ENCODE data around the gene CCNE1. TPM values are rescaled to one million over a fixed set of nuclear protein-coding genes. Genes with fewer than 3 reads are reported as not detected.

CCNE1 gene
- total and polyA plus RNA-seq, 9 of the 15 experiments (the other 6 are each of a cell fraction or from before 2014, with no cell fraction given), result 6.2 to 41.0 (median 31.6) TPM

DNA sequence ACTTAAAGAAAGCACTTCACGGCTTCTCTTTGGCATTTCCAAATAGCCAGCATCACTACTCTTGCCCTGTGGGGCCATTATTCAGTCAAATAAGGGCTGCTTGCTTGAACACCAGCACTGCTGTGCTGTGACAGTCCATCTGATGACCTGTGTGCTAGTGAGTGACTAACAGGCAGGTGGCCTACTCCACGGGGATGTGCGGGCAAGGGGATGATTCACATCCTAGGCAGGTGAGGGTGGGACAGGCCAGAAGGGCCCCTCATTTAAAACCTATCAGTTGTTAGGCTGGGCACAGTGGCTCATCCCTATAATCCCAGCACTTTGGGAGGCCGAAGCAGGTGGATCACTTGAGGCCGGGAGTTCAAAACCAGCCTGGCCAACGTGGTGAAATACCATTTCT, 8.2 kb downstream of the CCNE1 start (continued):
- no peak for TF ChIP-seq RNF219 (CRISPR knock-in tag; IDR thresholded peaks at IDR 0.05)
- TF ChIP-seq, protein P1, sequence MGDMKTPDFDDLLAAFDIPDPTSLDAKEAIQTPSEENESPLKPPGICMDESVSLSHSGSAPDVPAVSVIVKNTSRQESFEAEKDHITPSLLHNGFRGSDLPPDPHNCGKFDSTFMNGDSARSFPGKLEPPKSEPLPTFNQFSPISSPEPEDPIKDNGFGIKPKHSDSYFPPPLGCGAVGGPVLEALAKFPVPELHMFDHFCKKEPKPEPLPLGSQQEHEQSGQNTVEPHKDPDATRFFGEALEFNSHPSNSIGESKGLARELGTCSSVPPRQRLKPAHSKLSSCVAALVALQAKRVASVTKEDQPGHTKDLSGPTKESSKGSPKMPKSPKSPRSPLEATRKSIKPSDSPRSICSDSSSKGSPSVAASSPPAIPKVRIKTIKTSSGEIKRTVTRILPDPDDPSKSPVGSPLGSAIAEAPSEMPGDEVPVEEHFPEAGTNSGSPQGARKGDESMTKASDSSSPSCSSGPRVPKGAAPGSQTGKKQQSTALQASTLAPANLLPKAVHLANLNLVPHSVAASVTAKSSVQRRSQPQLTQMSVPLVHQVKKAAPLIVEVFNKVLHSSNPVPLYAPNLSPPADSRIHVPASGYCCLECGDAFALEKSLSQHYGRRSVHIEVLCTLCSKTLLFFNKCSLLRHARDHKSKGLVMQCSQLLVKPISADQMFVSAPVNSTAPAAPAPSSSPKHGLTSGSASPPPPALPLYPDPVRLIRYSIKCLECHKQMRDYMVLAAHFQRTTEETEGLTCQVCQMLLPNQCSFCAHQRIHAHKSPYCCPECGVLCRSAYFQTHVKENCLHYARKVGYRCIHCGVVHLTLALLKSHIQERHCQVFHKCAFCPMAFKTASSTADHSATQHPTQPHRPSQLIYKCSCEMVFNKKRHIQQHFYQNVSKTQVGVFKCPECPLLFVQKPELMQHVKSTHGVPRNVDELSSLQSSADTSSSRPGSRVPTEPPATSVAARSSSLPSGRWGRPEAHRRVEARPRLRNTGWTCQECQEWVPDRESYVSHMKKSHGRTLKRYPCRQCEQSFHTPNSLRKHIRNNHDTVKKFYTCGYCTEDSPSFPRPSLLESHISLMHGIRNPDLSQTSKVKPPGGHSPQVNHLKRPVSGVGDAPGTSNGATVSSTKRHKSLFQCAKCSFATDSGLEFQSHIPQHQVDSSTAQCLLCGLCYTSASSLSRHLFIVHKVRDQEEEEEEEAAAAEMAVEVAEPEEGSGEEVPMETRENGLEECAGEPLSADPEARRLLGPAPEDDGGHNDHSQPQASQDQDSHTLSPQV (IDR thresholded peaks at IDR 0.05), result no peak
- no peak for TF ChIP-seq ZBTB8A (IDR thresholded peaks at IDR 0.05; ENCODE audit: partially characterized antibody)
- TF ChIP-seq NELFE (IDR thresholded peaks at IDR 0.05; ENCODE audit: insufficient read depth, insufficient read length), result no peak
- no peak for TF ChIP-seq EGR1 (conservative IDR thresholded peaks at IDR 0.05)
- no peak for TF ChIP-seq ADNP (tag; IDR thresholded peaks at IDR 0.05)
- TF ChIP-seq GATAD2B (IDR thresholded peaks at IDR 0.05; ENCODE audit: borderline replicate concordance), result no peak
- no peak for TF ChIP-seq POLR2AphosphoS5 (IDR thresholded peaks at IDR 0.05; ENCODE audit: control insufficient read depth, insufficient read depth, low read depth, low read length)
- no peak for TF ChIP-seq CBFB (CRISPR knock-in tag; IDR thresholded peaks at IDR 0.05)
- no peak for TF ChIP-seq BRD9 (IDR thresholded peaks at IDR 0.05; ENCODE audit: low read depth, partially characterized antibody)
- no peak for TF ChIP-seq NFYB (IDR thresholded peaks at IDR 0.05; ENCODE audit: extremely low read depth, insufficient read length)
